Measurements from ENCODE around the gene ABHD11.

Gene ABHD11

DNA sequence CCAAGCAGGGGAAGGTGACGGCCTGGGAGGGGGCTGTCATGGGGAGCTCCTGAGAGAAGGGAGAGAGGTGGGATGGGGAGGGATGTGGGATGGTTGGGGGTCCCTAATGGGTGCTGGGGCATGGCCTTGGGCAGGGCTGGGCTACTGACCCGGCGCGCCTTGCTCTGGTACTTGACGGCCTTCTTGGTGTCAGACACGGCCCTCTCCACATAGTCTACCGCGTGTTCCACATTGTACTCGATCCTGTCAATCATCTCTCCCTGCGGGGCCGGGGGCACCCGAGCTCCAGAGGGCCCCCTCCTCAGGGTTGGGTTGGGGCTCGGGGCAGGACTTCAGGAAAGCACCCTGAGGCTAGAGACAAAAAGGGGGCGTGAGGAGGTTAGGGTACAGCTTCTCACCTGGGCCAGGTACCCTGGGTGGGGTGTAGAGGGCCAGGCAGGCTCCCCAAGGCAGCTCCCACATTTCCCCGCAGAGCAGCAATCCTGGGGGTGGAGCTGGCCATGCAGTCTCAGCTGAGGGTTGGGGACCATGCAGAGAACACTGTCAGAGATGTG lies 37.9 kb downstream of the ABHD11 start:
- DNase-seq = no peak

DNA sequence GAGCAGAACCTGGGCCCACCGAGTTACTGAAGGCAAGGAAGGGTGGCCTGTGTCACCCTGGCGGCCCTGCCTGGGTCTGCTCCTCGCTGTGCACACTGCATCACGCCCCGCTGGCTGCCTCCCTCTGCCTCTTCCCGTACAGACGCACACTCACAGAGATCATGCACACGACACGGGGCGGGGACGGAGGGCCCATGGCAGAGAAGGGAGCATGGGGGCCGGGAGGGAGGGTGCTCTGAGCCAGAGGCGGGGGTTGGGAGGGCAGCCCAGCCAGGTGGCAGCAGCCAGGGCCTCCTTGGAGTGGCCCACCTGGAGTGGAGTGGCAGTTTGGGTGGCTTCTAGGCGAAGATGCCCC lies 38.6 kb downstream of the ABHD11 start:
- no peak for DNase-seq

DNA sequence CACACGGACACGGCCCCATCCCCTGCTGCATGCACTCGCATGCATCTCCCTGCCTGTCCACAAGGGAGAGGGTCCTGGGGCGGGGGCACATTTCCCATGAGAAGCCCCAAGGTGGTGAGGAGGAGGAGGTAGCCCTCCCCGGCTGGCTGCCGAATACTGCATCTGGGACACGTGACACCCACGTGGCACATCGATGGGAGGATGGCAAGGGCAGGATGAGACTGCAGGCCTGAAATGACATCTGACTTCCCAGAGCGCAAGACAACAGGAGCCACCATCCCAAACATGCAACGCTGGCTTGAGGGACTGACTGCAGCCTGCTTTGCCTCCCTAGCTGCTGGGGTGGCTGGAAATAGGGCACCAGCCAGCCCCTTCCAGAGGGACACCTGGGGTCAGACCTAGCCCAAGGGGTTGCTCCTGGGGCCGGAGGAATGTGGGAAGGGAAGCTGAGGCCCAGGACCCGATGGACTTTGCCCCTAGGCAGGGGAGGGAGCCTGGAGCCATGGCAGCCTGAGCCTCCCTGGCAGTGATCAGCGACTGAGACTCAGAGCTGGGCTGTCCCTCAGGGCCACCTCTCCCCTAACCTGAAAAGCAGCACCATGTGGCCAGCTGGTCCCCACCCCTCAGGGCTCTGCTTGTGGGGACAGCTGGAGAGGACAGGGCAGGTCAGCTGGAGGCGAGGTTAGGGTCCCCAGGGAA lies 39.1 kb downstream of the ABHD11 start:
- DNase-seq = no peak

DNA sequence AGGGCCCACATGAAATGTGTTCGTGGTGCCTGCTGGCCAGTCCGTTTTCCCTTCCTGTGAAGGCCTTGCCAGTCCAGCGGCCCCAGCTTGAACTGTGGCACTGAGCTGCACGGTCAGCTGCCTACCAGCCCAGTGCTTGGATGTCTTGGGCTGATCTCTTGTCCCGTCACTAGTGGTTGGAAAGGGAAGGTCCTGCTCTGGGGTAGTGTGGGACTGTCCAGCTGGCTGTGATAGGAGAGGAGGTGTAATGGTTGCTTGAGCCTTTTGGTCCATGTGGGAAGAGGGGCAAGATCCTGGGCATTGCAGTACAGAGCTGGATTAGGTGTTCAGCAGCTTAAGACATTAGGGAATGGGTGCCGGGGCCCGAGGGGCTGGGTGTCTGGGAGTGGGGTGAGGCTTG lies 40.2 kb downstream of the ABHD11 start:
- DNase-seq = no peak

DNA sequence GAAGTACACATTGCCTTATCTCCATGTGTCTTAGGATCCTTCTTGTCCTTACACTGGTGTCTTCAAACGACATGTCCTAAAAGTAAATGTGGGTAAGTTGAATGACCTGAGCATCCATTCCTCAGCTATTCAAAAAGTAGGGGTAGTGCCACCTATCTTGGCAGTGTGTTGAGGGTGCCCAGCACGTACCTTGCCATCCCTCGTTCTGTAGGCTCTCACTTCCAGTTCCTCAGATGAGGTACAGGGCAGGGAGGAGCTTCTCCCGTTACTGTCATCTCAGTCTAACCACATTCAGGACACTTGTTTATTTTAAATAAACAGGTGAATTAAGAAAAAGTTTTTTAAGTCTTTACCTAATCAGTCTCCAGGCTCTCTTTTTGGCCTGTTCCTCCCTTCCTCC lies 42.2 kb downstream of the ABHD11 start:
- DNase-seq = no peak

DNA sequence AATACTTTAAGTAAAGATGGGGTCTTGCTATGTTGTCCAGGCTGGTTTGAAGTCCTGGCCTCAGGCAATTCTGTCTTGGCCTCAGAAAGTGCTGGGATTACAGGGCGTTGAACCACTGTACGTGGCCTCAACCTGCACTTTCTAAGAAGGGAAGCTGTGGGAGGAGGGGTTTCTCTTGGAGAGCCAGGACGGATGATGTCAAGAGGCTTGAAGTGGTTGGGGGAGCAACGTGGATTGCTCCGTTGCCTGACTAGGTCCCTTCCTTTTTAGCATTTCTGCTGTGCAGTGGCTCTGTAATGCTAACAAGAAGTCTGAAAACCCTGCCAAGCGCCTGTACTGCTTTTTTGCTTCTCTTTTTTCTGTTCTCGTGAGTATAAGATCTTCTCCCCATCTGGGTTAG lies 48.0 kb downstream of the ABHD11 start:
- DNase-seq = no peak

DNA sequence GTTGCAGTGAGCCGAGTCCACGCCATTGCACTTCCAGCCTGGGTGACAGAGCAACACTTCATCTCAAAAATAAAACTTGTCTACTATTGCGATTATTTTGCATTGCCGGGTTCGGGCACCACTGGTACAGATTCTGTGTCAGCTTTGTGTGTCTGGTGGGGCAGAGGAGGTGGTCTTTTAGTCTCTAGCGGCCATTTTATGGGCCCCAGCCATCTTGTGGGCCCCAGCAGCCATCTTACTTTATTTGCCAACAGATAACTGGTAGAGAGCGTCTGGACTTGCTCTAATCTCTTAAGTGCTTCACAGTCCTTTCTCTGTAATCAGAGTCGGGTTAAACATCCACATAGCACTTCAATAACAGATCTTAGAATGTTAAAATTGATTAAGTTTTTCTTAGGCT lies 50.3 kb downstream of the ABHD11 start:
- DNase-seq = no peak

Measured in NCI-H146 (cell line).